HG03565 (cell line): ENCODE results near the gene BCL7C.
A peak's percentile ranks its signal among the peaks of the same experiment; 100 is the strongest.
"Not testable (repeated sequence)": the region's sequence is repeated elsewhere in the genome, so short reads cannot be mapped to it uniquely, and the experiment has no call there.

ENCODE experiments used
- ATAC-seq: cut with Tn5 transposase; IDR thresholded peaks from one replicate; pipeline ENCODE4 v1.9.1; 2021; ENCODE audit warnings: mild to moderate bottlenecking, moderate library complexity; ENCODE audit not compliant: unreplicated experiment

The BCL7C gene

GRCh38 chr16:30870904-30871303, 23.0 kb downstream of the BCL7C start:
- no peak for ATAC-seq

- ATAC-seq, result no peak
Observed at GRCh38 chr16:30867747-30868146, 26.1 kb downstream of the BCL7C start.

- no peak for ATAC-seq
Observed at GRCh38 chr16:30866031-30866430, 27.8 kb downstream of the BCL7C start.

GRCh38 chr16:30863178-30863577, 30.7 kb downstream of the BCL7C start:
- ATAC-seq, result not testable (repeated sequence)

GRCh38 chr16:30860729-30861128, 33.1 kb downstream of the BCL7C start:
- not testable (repeated sequence) for ATAC-seq

- no peak for ATAC-seq
Observed at GRCh38 chr16:30858829-30859423, 35.0 kb downstream of the BCL7C start.

- ATAC-seq, result no peak
Observed at GRCh38 chr16:30858111-30858495, 35.8 kb downstream of the BCL7C start.

GRCh38 chr16:30853758-30854157, 40.1 kb downstream of the BCL7C start:
- no peak for ATAC-seq

GRCh38 chr16:30850246-30850645, 43.6 kb downstream of the BCL7C start:
- ATAC-seq, result no peak

GRCh38 chr16:30846649-30847402, 47.1 kb downstream of the BCL7C start:
- no peak for ATAC-seq

- ATAC-seq, result peak; percentile 41
Observed at GRCh38 chr16:30844671-30845449, 49.0 kb downstream of the BCL7C start.

GRCh38 chr16:30844346-30844670, 49.6 kb downstream of the BCL7C start:
- no peak for ATAC-seq

GRCh38 chr16:30843501-30843900, 50.4 kb downstream of the BCL7C start:
- ATAC-seq, result no peak

- no peak for ATAC-seq
Observed at GRCh38 chr16:30842971-30843370, 50.9 kb downstream of the BCL7C start.

GRCh38 chr16:30841332-30841731, 52.5 kb downstream of the BCL7C start:
- no peak for ATAC-seq

- ATAC-seq, result no peak
Observed at GRCh38 chr16:30840611-30841010, 53.3 kb downstream of the BCL7C start.

- no peak for ATAC-seq
Observed at GRCh38 chr16:30839523-30840227, 54.2 kb downstream of the BCL7C start.

- ATAC-seq, result no peak
Observed at GRCh38 chr16:30838876-30839471, 54.9 kb downstream of the BCL7C start.

GRCh38 chr16:30837904-30838303, 56.0 kb downstream of the BCL7C start:
- ATAC-seq, result no peak
